ENCODE data around the gene SLC25A51.

- TF ChIP-seq CTCF (IDR thresholded peaks at IDR 0.05), result no peak
- no peak for TF ChIP-seq POLR2A (IDR thresholded peaks at IDR 0.05)
Observed at GRCh38 chr9:37839496-37840461, 64.1 kb downstream of the SLC25A51 start.

Data from testis (tissue), 2 donors.